ENCODE data around the gene KLF5. TPM values are rescaled to one million over a fixed set of nuclear protein-coding genes. Genes with fewer than 3 reads are reported as not detected.

KLF5 gene
- total and polyA plus RNA-seq, 4 donors: 1.5 to 26.2 (median 4.2) TPM

- Histone ChIP-seq H3K27me3 (ENCODE audit: control insufficient read depth in 1 of 2, insufficient read depth in 2 of 2, low read length in 1 of 2) (no peaks in the 10 kb centered on the region), H3K4me1 (ENCODE audit: control insufficient read depth in 1 of 2, insufficient read depth in 2 of 2, low read length in 2 of 2) (peaks cover 0 to 2% of the 10 kb centered on the region in 2 donors), H3K4me3 (ENCODE audit: low read length in 2 of 2) (no peak overlapping the region), H3K9me3 (ENCODE audit: control insufficient read depth, low read length) (no peaks in the 10 kb centered on the region), H3K27ac (ENCODE audit: low read depth in 1 of 2, low read length in 2 of 2) (no peak overlapping the region), H3K36me3 (ENCODE audit: control insufficient read depth in 1 of 2, insufficient read depth in 2 of 2, low read length in 1 of 2) (peaks cover 0 to 3% of the 10 kb centered on the region in 2 donors)
- 83 to 89% methylated on average over 2 of the region's 2 CpGs for WGBS, 2 donors
- DNase-seq (no peak), ATAC-seq (ENCODE audit: low FRiP score) (no peak)
- intact Hi-C loops (cut with DNase I): no loop called here
These were observed 15.2 kb downstream of the KLF5 start for GRCh38 chr13:73074014-73074413.

- intact Hi-C loops (cut with DNase I): no loop called here
- H3K9me3 ChIP-seq (ENCODE audit: control insufficient read depth, low read length): no peaks in the 10 kb centered on the region
- ATAC-seq (ENCODE audit: low FRiP score) (no peak), DNase-seq (no peak)
- H3K4me1 ChIP-seq (ENCODE audit: control insufficient read depth in 1 of 2, insufficient read depth in 2 of 2, low read length in 2 of 2): peaks cover 0 to 2% of the 10 kb centered on the region in 2 donors
- no peak overlapping the region for H3K4me3 ChIP-seq (ENCODE audit: low read length in 2 of 2)
- WGBS, 2 donors: 99 to 100% methylated on average over 1 of the region's 1 CpG
- no peaks in the 10 kb centered on the region for H3K27me3 ChIP-seq (ENCODE audit: control insufficient read depth in 1 of 2, insufficient read depth in 2 of 2, low read length in 1 of 2)
- H3K27ac ChIP-seq (ENCODE audit: low read depth in 1 of 2, low read length in 2 of 2): no peak overlapping the region
- peaks cover 0 to 3% of the 10 kb centered on the region in 2 donors for H3K36me3 ChIP-seq (ENCODE audit: control insufficient read depth in 1 of 2, insufficient read depth in 2 of 2, low read length in 1 of 2)
These were observed 16.1 kb downstream of the KLF5 start for GRCh38 chr13:73074926-73075325.

- Histone ChIP-seq H3K9me3 (ENCODE audit: control insufficient read depth, low read length) (no peaks in the 10 kb centered on the region), H3K4me1 (ENCODE audit: control insufficient read depth in 1 of 2, insufficient read depth in 2 of 2, low read length in 2 of 2) (peaks cover 0 to 2% of the 10 kb centered on the region in 2 donors), H3K4me3 (ENCODE audit: low read length in 2 of 2) (no peak overlapping the region), H3K27ac (ENCODE audit: low read depth in 1 of 2, low read length in 2 of 2) (no peak overlapping the region), H3K36me3 (ENCODE audit: control insufficient read depth in 1 of 2, insufficient read depth in 2 of 2, low read length in 1 of 2) (peaks cover 0 to 3% of the 10 kb centered on the region in 2 donors), H3K27me3 (ENCODE audit: control insufficient read depth in 1 of 2, insufficient read depth in 2 of 2, low read length in 1 of 2) (no peaks in the 10 kb centered on the region)
- no peak for ATAC-seq (ENCODE audit: low FRiP score)
- no peak for DNase-seq
- intact Hi-C loops (cut with DNase I): no loop called here
- 77 to 88% methylated on average over 18 of the region's 18 CpGs for WGBS, 2 donors
These were observed 16.7 kb downstream of the KLF5 start for GRCh38 chr13:73075546-73075945.

GRCh38 chr13:73075954-73076353 lies 17.1 kb downstream of the KLF5 start:
- 68 to 86% methylated on average over 2 of the region's 2 CpGs for WGBS, 2 donors
- H3K27me3 ChIP-seq (ENCODE audit: control insufficient read depth in 1 of 2, insufficient read depth in 2 of 2, low read length in 1 of 2): no peaks in the 10 kb centered on the region
- ATAC-seq (ENCODE audit: low FRiP score): no peak

GRCh38 chr13:73077865-73078264 lies 19.1 kb downstream of the KLF5 start:
- peaks cover 0 to 2% of the 10 kb centered on the region in 2 donors for H3K4me1 ChIP-seq (ENCODE audit: control insufficient read depth in 1 of 2, insufficient read depth in 2 of 2, low read length in 2 of 2)
- peaks cover 0 to 3% of the 10 kb centered on the region in 2 donors for H3K36me3 ChIP-seq (ENCODE audit: control insufficient read depth in 1 of 2, insufficient read depth in 2 of 2, low read length in 1 of 2)
- no peaks in the 10 kb centered on the region for H3K9me3 ChIP-seq (ENCODE audit: control insufficient read depth, low read length)
- H3K27me3 ChIP-seq (ENCODE audit: control insufficient read depth in 1 of 2, insufficient read depth in 2 of 2, low read length in 1 of 2): no peaks in the 10 kb centered on the region
- H3K4me3 ChIP-seq (ENCODE audit: low read length in 2 of 2): no peak overlapping the region
- 95 to 97% methylated on average over 9 of the region's 9 CpGs for WGBS, 2 donors
- no peak for DNase-seq
- no peak overlapping the region for H3K27ac ChIP-seq (ENCODE audit: low read depth in 1 of 2, low read length in 2 of 2)
- no peak for ATAC-seq (ENCODE audit: low FRiP score)
- intact Hi-C loops (cut with DNase I): no loop called here

More at GRCh38 chr13:73075954-73076353, 17.1 kb downstream of the KLF5 start:
- Histone ChIP-seq H3K9me3 (ENCODE audit: control insufficient read depth, low read length) (no peaks in the 10 kb centered on the region), H3K27ac (ENCODE audit: low read depth in 1 of 2, low read length in 2 of 2) (no peak overlapping the region), H3K4me1 (ENCODE audit: control insufficient read depth in 1 of 2, insufficient read depth in 2 of 2, low read length in 2 of 2) (peaks cover 0 to 2% of the 10 kb centered on the region in 2 donors), H3K36me3 (ENCODE audit: control insufficient read depth in 1 of 2, insufficient read depth in 2 of 2, low read length in 1 of 2) (peaks cover 0 to 3% of the 10 kb centered on the region in 2 donors), H3K4me3 (ENCODE audit: low read length in 2 of 2) (no peak overlapping the region)
- no peak for DNase-seq
- intact Hi-C loops (cut with DNase I): no loop called here

- no peak for ATAC-seq (ENCODE audit: low FRiP score)
- 86 to 90% methylated on average over 3 of the region's 3 CpGs for WGBS, 2 donors
- peaks cover 0 to 3% of the 10 kb centered on the region in 2 donors for H3K36me3 ChIP-seq (ENCODE audit: control insufficient read depth in 1 of 2, insufficient read depth in 2 of 2, low read length in 1 of 2)
These were observed 20.6 kb downstream of the KLF5 start for GRCh38 chr13:73079359-73079758.

GRCh38 chr13:73081256-73081915 lies 22.6 kb downstream of the KLF5 start:
- no peak overlapping the region for H3K4me3 ChIP-seq (ENCODE audit: low read length in 2 of 2)
- ATAC-seq (ENCODE audit: low FRiP score) (no peak), DNase-seq (no peak)
- 63 to 83% methylated on average over 3 to 4 of the region's 4 CpGs for WGBS, 2 donors
- H3K27me3 ChIP-seq (ENCODE audit: control insufficient read depth in 1 of 2, insufficient read depth in 2 of 2, low read length in 1 of 2): no peaks in the 10 kb centered on the region
- peaks cover 1% of the 10 kb centered on the region for H3K9me3 ChIP-seq (ENCODE audit: control insufficient read depth, low read length)
- intact Hi-C loops (cut with DNase I): no loop called here
- H3K27ac ChIP-seq (ENCODE audit: low read depth in 1 of 2, low read length in 2 of 2): no peak overlapping the region
- no peaks in the 10 kb centered on the region for H3K36me3 ChIP-seq (ENCODE audit: control insufficient read depth in 1 of 2, insufficient read depth in 2 of 2, low read length in 1 of 2)
- no peaks in the 10 kb centered on the region for H3K4me1 ChIP-seq (ENCODE audit: control insufficient read depth in 1 of 2, insufficient read depth in 2 of 2, low read length in 2 of 2)

More at GRCh38 chr13:73079359-73079758, 20.6 kb downstream of the KLF5 start:
- intact Hi-C loops (cut with DNase I): no loop called here
- no peaks in the 10 kb centered on the region for H3K9me3 ChIP-seq (ENCODE audit: control insufficient read depth, low read length)
- H3K4me3 ChIP-seq (ENCODE audit: low read length in 2 of 2): no peak overlapping the region
- H3K27me3 ChIP-seq (ENCODE audit: control insufficient read depth in 1 of 2, insufficient read depth in 2 of 2, low read length in 1 of 2): no peaks in the 10 kb centered on the region
- no peak overlapping the region for H3K27ac ChIP-seq (ENCODE audit: low read depth in 1 of 2, low read length in 2 of 2)
- DNase-seq: no peak
- no peaks in the 10 kb centered on the region for H3K4me1 ChIP-seq (ENCODE audit: control insufficient read depth in 1 of 2, insufficient read depth in 2 of 2, low read length in 2 of 2)

GRCh38 chr13:73082471-73082870 lies 23.7 kb downstream of the KLF5 start:
- Histone ChIP-seq H3K36me3 (ENCODE audit: control insufficient read depth in 1 of 2, insufficient read depth in 2 of 2, low read length in 1 of 2) (no peaks in the 10 kb centered on the region), H3K27ac (ENCODE audit: low read depth in 1 of 2, low read length in 2 of 2) (no peak overlapping the region), H3K9me3 (ENCODE audit: control insufficient read depth, low read length) (peaks cover 1% of the 10 kb centered on the region), H3K4me1 (ENCODE audit: control insufficient read depth in 1 of 2, insufficient read depth in 2 of 2, low read length in 2 of 2) (no peaks in the 10 kb centered on the region), H3K27me3 (ENCODE audit: control insufficient read depth in 1 of 2, insufficient read depth in 2 of 2, low read length in 1 of 2) (no peaks in the 10 kb centered on the region), H3K4me3 (ENCODE audit: low read length in 2 of 2) (no peak overlapping the region)
- no peak for ATAC-seq (ENCODE audit: low FRiP score)
- WGBS, 2 donors: 56 to 66% methylated on average over 5 of the region's 5 CpGs
- intact Hi-C loops (cut with DNase I): no loop called here
- DNase-seq: no peak

- Histone ChIP-seq H3K36me3 (ENCODE audit: control insufficient read depth in 1 of 2, insufficient read depth in 2 of 2, low read length in 1 of 2) (no peaks in the 10 kb centered on the region), H3K4me1 (ENCODE audit: control insufficient read depth in 1 of 2, insufficient read depth in 2 of 2, low read length in 2 of 2) (no peaks in the 10 kb centered on the region), H3K27me3 (ENCODE audit: control insufficient read depth in 1 of 2, insufficient read depth in 2 of 2, low read length in 1 of 2) (no peaks in the 10 kb centered on the region), H3K9me3 (ENCODE audit: control insufficient read depth, low read length) (peaks cover 1% of the 10 kb centered on the region), H3K27ac (ENCODE audit: low read depth in 1 of 2, low read length in 2 of 2) (no peak overlapping the region), H3K4me3 (ENCODE audit: low read length in 2 of 2) (no peak overlapping the region)
- intact Hi-C loops (cut with DNase I): no loop called here
- 52 to 67% methylated on average over 4 of the region's 4 CpGs for WGBS, 2 donors
- DNase-seq (no peak), ATAC-seq (ENCODE audit: low FRiP score) (no peak)
These were observed 24.1 kb downstream of the KLF5 start for GRCh38 chr13:73082895-73083294.
